Measurements from ENCODE around the gene RASGEF1B. TPM values are rescaled to one million over a fixed set of nuclear protein-coding genes. Genes with fewer than 3 reads are reported as not detected.

Gene RASGEF1B
- total RNA-seq, 1 experiment from 2014 or later, result 1.4 TPM

GRCh38 chr4:81472281-81473182 is 825 bp upstream of the RASGEF1B start:
- Histone ChIP-seq H3K79me2 (ENCODE audit: low read length) (no peaks in the 10 kb centered on the region), H3K4me3 (ENCODE audit: low read length) (peak overlapping the region; percentile 87), H3K36me3 (ENCODE audit: low read depth, low read length) (no peaks in the 10 kb centered on the region), H3K27me3 (ENCODE audit: low read length) (no peaks in the 10 kb centered on the region), H3K9me2 (replicated peaks; ENCODE audit: low read length) (no peaks in the 10 kb centered on the region), H3K27ac (ENCODE audit: low read length) (peak overlapping the region; percentile 35), H3K9ac (ENCODE audit: low read length) (no peak overlapping the region), H2AFZ (ENCODE audit: low read length) (peak overlapping the region; percentile 91), H3K4me1 (ENCODE audit: insufficient read depth, low read length) (peaks cover 17% of the 10 kb centered on the region), H3K4me2 (ENCODE audit: low read length) (peak overlapping the region; percentile 83), H3F3A (ENCODE audit: low read length, unreplicated experiment) (no peaks in the 10 kb centered on the region), H4K20me1 (ENCODE audit: low read length) (no peaks in the 10 kb centered on the region), H3K9me3 (ENCODE audit: low read length) (no peaks in the 10 kb centered on the region)
- ATAC-seq (peak; percentile 35), DNase-seq (no peak)
- BruUV-seq (replicated peaks), result no TSS peak
- intact Hi-C loops (cut with micrococcal nuclease), result no loop called here
- ChIA-PET CTCF (interaction anchor here (0.6 kb wide), 1 partner anchor 384 kb away, joined by 3 read pairs; no protein-coding TSS in a partner anchor), POLR2A (ENCODE audit: unreplicated experiment) (no interaction called here)
- TF ChIP-seq CTCF (conservative IDR thresholded peaks at IDR 0.05; ENCODE audit: low read depth, low read length) (peak; percentile 36), EZH2phosphoT487 (IDR thresholded peaks at IDR 0.05; ENCODE audit: borderline replicate concordance, low read length) (no peak)

GRCh38 chr4:81471298-81471587 is 464 bp downstream of the RASGEF1B start:
- H3K4me2 ChIP-seq (ENCODE audit: low read length), result peak overlapping the region; percentile 83
- BruUV-seq (replicated peaks), result no TSS peak

More at GRCh38 chr4:81471298-81471587, 464 bp downstream of the RASGEF1B start:
- H3F3A ChIP-seq (ENCODE audit: low read length, unreplicated experiment), result no peaks in the 10 kb centered on the region
- ATAC-seq, result peak; percentile 11; the same call in 1 of the 2 replicates
- no peaks in the 10 kb centered on the region for H3K9me2 ChIP-seq (replicated peaks; ENCODE audit: low read length)
- ChIA-PET CTCF (no interaction called here), POLR2A (ENCODE audit: unreplicated experiment) (no interaction called here)
- peaks cover 23% of the 10 kb centered on the region for H3K4me1 ChIP-seq (ENCODE audit: insufficient read depth, low read length)
- no peaks in the 10 kb centered on the region for H3K27me3 ChIP-seq (ENCODE audit: low read length)
- H4K20me1 ChIP-seq (ENCODE audit: low read length), result no peaks in the 10 kb centered on the region
- H3K36me3 ChIP-seq (ENCODE audit: low read depth, low read length), result no peaks in the 10 kb centered on the region; the same call in 1 of the 2 replicates
- H3K9me3 ChIP-seq (ENCODE audit: low read length), result no peaks in the 10 kb centered on the region
- TF ChIP-seq EZH2 (IDR thresholded peaks at IDR 0.05; ENCODE audit: low read length, unreplicated experiment), result no peak
- TF ChIP-seq CTCF (conservative IDR thresholded peaks at IDR 0.05; ENCODE audit: low read depth, low read length), result no peak
- no peak for TF ChIP-seq EZH2phosphoT487 (IDR thresholded peaks at IDR 0.05; ENCODE audit: borderline replicate concordance, low read length)
- no peak for DNase-seq
- peak overlapping the region; percentile 91 for H2AFZ ChIP-seq (ENCODE audit: low read length)
- H3K27ac ChIP-seq (ENCODE audit: low read length), result no peak overlapping the region
- intact Hi-C loops (cut with micrococcal nuclease), result no loop called here
- peak overlapping the region; percentile 31; the same call in 1 of the 2 replicates for H3K9ac ChIP-seq (ENCODE audit: low read length)
- no peaks in the 10 kb centered on the region for H3K79me2 ChIP-seq (ENCODE audit: low read length)
- peak overlapping the region; percentile 87 for H3K4me3 ChIP-seq (ENCODE audit: low read length)

Measured in PC-3 (cell line).